Stimulated activated naive CD4-positive, alpha-beta T cell (primary cell): ENCODE measurements around the gene ELOB.
"Not testable (repeated sequence)": the region's sequence is repeated elsewhere in the genome, so short reads cannot be mapped to it uniquely, and the experiment has no call there.

ENCODE experiments used
- DNase-seq, 6 experiments: peaks; one replicate each; lab custom pipeline; 2025; lab: John Stamatoyannopoulos, UW

The ELOB gene

DNA sequence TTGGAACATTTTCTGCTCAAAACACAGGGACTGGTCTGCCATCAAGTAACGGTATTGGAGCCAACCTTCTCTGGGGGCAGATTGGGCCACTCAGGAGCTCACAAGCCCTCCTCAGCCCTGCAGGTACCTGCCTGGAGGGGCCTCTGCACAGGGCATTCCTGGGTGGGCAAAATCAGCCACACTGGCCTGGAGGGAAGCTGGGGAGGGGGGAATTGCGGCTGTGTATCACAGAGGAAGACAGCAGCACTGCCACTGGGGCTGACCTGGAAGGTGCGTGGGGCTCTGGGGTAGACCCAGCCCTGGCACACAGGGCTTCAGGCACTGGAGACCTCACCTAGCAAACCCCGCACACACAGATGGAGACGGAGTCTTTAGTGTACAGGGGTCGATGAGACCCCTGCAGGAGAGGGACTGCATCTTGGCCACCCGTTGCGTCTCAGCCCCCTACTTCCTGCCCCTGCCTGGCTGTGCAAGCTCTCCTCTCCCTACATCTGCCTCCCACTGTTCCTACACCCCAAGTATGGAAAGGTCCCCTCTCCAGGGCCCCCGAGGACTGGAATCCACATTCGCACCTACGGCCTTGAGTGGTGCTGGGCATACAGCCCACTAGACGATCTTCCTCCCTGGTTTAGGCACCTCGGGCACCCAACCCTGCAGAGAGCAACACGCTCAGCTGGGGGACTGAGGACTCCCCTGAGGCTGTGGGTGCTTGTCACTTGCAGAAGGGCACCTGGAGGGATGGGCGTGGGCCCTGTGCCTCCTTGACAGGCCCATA lies 31.8 kb downstream of the ELOB start:
- no peak for DNase-seq

DNA sequence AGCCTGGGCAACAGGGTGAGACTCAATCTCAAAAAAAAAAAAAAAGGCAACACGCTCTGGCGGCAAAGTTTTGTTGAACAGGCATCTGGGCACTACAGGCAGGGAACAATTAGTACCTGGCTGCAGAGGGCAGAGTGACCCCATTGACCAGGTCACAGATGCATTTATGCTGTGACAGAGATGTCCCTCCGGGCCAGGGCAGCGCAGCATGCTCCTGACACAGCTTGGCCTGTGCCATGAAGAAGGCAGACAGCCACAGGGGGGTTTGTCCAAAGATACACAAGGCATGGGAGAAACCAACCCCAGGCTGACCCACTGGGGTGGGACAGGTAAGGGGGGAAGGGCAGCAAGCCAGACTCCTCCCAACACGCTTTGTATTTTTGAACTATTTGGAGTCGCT lies 32.4 kb downstream of the ELOB start:
- no peak for DNase-seq

DNA sequence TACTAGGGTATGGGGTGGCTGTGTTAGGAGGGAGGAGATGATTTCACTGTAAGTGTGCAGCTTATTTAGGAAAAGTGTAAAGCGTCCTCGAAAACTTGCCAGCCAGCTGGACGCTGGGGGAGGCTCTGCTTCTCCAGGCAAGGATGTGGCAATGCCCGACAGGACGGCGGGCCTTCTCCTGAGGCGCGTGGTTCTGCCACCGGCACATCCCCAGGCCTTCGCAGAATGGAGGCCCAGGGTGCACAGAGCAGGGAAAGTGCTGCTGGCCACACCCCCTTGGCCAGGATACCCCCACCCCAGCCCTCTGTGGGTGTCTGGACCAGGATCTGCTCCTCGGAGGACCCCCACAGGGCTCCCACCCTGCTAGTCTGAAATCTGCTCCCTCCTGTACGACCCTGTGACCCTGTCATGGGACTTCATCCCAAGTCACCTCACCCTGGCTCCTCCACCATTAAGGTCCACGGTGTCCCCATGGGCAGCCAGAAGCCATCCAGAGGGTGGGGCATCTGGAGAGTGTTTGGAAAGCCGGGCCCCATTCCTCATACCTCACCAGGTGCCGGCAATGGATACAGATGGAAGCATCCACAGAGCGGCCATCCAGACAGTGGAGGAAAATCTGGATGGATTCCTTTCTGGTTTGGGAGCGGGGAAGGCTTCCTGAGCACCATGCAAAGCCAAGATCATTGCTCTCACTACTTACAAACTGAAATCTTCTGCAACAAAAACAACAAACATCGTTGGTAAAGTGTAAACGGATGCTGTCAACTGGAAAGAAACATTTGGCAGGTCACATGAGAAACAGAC lies 33.9 kb downstream of the ELOB start:
- DNase-seq = no peak

DNA sequence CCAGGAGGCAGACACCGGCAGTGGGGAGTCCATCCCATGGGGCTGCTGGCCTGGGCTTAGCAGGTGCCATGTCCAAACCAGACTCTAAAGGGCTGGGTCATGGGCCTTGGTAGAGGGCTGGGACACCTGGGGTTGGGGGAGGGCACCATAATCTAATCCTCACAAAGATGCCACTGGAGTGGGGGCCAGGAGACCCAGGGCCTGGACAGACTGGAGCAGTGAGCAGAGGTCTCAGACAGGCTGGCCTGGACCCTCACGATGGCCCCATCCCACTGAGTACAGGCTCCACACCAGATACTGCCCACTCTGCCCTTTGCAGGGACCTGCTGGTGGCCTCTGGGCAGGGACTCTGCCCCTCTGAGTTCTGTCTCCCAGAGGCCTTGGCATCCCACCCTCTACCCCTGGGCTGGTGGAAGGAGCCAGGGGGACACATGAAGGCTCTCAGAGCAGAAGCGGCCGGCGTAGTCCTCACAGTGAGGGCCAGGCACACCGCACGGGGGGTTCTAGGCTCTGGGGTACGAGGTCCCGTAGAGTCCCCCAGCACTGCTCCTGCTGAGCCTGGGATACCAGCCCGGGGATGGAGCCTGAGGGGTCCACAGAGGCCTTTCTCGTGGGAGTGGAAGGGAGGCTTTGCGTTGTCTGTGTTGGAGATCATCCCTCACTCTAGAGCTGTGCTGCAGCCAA lies 34.6 kb downstream of the ELOB start:
- no peak for DNase-seq

DNA sequence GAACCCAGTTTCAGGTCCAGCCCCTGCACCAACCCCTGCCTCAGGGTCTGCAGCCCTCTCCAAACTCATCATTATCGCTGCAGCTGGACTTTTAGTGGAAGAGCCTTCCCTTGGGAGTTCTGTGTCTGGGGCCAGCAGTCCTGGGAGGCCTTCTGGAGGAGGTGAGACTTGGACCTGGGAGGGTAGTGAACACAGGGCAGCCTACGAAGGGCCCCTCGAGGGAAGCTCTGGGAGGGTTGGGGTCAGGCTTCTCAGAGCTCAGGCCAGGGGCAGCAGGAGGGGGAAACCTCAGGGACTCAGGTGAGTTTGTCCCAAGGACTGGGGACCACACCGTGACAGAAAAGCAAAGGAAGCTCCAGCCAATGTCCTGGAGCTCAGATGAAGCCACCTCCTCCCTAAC lies 35.9 kb downstream of the ELOB start:
- DNase-seq = no peak

DNA sequence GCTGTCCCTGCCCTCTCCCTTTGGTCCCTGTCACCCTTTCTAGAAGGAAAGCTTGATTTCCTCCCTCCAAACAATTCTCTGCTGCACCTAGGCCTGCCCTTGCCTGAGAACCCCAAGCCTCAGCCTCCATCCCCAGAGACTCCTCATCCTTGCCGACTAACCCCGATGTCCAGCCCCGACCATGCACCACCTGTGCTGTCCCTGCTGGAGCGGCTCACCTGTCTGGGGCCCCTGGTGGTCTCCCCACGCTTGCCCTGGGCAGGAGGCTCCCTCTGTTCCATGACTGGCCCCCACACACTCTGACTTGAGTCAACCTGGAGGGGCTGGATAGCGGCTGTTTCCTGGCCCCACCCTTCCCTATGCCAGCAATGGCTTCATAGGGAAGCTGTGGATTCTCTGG lies 36.6 kb downstream of the ELOB start:
- DNase-seq = no peak

DNA sequence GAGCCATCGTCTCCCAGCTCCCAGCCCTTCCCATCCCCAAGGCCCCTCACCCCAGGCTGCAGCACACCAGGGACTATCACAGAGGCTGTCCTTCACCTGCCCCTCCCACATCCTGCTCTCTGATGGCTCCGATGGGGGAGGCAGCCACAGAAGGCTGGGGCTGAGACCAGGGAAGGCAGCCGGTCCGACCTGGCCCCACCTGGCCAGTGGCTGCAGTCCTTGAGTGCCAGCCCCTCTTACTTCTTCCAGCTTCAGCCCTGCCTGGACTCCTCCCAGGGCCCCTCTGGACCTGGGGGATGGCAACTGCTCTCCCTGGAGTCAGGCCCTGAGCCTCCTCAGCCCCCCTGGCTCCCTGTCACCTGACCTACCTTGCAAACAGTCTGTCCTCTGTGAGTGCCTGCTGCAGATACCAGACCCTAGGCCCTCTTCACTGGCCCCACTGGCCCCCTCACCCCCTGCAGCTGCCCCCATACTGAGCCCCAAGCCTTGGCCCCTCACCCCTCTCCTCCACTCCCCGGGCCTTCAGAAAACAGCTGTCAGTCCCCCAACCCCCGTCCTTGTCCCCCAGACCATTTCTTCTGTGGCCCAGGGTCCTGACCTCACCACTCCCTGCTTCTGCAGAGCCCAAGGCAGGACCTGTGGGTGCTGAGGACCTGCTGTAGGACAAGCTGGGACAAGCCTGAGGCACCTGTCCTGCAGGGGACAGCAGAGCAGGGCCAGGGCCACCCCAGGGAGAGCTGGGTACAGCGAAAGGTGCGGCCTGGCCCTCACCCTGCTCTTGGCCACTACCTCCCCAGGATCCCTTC lies 37.3 kb downstream of the ELOB start:
- no peak for DNase-seq

DNA sequence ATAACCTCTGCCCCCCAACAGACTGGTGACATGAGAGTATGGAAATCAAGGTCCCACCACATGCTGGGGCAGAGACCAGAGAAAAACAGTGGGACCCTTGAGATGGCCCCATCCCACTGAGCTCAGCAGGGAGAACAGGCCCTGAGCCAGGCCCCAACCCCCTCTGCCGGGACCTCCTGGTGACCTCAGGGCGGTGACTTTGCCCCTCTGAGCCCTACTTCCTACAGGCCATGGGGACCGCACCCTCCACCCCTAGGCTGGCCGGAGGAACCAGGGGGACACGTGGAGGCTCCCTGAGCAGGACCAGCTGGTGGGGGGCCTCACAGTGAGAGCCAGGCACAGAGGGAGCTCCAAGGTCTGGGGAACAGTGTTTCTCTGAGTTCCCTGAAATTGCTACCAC lies 38.5 kb downstream of the ELOB start:
- no peak for DNase-seq

DNA sequence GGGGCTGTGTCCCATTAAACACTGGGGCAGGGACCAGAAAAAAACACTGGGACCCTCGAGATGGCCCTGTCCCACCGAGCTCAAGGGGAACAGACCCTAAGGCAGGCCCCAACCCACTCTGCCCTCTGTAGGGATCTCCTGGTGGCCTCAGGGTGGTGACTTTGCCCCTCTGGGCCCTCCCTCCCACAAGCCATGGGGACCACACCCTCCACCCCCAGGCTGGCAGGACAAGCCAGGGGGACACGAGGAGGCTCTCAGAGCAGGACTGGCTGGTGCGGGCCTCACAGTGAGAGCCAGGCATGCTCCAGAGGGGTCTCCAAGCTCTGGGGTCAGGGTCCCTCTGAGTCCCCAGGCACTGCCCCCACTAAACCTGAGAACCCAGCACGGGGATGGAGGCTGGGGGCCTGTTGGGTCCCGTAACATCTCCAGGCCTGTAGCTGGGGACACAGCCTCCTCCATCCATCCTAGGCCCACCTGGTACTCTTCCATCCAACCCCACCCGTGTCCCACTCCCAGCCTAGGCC lies 39.1 kb downstream of the ELOB start:
- DNase-seq = no peak

DNA sequence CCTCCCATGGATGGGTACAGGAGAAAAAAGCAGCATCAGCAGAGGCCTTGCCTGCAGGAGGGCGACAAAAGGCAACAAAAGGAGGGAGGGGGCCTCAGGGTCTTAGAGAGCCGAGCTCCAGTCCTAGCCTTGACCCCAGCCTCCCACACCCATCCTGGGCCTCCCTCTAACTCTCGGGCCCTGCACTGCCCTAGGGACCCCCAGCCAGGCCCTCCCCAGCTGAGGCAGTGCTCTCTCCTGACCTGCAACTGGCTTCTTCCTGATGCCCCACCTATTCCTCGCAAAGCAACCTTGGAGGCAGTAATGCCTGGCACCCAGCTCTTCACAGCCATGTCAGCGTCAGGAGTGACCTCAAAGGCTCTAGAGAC lies 39.9 kb downstream of the ELOB start:
- DNase-seq = no peak

DNA sequence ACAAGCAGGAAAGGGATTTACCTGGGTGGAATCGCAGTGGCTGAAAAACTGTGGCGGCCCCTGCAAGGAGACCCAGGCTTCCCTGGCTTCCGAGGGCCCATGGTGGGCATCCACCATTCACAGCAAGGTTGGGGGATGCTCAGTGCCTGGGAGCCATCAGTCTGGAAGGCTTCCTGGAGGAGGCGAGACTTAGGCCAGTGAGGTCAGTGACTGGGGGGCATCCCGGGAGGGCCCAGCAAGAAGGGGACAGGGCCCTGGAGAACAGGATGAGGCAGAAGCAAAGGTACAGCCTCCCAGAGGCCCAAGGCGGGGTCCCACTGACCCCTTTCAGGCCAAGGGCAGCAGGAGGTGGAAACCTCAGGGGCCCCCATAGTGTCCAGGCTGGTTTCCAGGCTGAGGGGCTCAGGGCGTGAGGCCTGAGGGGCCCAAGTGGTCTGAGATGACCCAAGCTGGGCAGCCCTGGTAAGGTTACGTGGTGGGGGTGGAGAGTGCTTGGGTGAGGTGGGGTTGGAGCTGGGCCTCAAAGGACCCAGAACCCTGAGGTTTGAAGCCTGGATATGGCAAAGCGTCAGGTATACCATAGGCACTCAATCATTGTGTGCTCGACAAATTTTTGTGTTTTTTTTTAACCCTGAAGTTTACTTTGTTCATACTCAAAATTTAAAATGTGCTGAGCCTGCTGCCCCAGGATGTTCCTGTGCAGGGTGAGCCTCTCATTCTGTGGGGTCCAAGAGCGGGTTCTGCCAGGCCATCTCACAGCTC lies 40.4 kb downstream of the ELOB start:
- DNase-seq = no peak

DNA sequence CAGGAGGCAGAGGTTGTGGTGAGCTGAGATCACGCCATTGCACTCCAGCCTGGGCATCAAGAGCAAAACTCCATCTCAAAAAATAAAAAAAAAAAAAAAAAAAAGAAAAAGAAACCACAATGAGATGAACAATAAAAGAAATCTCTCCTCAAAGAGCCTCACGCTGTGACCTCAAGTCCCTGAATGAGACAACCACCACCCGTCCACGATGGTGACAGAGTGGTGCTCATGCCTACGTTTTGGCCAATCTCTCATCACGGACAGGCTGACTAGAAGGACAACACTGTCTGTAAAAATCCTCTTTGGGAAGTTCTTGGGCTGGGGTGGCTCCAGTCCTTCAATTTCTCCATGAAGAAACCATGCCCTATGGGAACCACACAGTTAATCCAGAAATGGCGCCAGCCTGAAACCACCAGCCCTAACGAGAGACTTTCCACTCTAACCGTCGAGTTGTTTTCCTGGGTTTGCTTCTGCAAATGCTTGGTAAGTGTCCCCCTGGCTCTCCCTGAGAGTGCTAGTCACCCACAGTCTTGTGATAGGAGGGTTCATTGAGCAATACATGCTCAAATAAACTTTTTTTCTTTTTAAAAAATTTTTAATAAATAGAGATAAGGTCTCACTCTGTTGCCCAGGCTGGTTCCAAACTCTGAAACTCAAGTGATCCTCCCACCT lies 42.1 kb downstream of the ELOB start:
- no peak for DNase-seq

DNA sequence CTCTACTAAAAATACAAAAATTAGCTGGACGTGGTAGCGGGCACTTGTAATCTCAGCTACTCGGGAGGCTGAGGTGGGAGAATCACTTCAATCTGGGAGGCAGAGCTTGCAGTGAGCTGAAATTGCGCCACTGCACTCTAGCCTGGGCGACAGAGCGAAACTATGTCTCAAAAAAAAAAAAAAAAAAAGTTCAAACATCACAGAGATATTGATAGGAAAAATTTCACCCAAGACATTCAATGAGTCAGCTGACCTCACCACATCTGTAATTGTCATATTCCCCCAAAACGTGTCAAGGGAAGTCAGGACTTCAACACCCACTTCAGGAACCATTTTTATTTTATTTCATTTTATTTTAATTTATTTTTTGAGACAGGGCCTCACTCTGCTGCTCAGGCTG lies 49.0 kb downstream of the ELOB start:
- no peak for DNase-seq

DNA sequence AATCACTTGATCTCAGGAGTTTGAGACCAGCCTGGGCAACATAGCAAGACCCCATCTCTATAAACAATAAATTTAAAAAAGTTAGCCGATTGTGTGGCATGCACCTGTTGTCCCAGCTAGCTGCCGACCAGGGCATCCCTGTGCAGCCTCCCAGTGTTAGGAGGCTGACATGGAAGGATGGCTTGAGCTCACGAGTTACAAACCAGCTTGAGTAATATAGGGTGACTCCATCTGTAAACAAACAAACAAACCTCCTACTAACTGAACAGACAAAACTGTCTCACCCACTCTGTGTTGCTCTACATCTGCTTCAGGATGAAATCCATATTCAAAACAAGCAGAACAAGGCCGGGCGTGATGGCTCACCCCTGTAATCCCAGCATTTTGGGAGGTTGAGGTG lies 50.2 kb downstream of the ELOB start:
- no peak for DNase-seq

DNA sequence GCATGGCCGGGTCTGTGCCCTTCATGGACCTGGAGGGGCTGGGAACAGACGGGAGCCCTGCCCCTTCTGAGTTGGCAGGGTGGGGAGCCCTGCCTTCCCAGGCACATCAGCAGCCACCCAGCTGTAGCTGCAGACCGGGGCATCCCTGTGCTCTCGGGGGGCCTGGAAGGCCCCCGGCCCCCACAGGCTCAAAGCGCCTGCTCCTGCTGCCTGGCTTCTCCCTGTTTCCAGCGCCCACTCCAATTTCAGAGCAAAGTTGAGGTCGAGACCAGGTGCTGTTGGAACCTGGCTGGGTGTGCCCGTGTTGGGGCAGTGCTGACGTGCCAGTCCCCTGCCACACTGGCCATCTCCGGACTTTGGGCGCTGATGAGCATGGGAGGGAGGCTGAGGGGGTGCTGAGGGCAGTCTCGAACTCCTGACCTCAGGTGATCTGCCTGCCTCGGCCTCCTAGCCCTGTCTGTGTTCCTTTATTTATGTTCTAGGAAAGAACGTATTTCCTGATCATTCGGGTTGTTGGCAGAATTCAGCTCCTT lies 52.2 kb downstream of the ELOB start:
- DNase-seq = no peak

DNA sequence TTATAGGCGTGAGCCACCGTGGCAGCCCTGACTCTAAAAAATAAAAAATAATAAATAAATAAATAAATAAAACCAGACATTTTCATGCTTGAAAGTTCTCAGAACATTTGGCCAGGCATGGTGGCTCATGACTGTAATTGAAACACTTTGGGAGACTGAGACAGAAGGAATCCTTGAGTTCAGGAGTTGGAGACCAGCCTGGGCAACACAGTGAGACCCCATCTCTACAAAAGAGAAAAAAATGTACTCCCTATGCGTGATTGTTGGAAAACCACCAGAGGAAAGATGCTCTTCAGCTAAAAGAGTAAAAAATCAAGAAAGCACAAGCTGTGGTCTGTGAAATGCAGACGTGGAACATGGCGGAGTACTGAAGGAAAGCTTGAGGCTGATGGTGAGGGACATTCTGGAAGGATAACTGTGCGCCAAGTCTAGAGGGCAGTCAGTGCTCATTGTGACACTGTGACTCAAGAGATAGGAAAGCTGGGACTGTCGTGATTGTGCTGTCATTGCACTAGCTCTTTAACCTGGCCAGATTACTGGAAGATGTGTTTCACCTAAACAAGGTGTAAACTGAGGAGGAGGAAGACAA lies 52.9 kb downstream of the ELOB start:
- no peak for DNase-seq

DNA sequence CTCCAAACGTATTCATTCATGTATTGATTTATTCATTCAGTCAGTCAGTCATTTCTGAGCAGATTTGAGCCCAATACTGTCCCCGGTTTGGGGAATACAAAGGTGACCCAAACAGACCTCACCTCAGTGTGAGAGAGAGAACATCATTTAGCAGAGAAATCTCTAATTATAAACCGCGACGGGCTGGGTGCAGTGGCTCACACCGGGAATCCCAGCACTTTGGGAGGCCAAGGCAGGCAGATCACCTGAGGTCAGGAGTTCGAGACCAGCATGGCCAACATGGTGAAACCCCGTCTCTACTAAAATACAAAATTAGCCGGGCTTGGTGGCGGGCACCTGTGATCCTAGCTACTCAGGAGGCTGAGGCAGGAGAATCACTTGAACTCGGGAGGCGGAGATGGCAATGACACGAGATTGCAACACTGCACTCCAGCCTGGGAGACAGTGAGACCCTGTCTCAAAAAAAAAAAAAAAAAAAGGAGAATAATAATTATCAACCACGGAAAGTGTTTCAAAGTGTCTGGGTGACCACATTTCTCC lies 55.4 kb downstream of the ELOB start:
- not testable (repeated sequence) for DNase-seq
